GM20000 (cell line): Measurements from ENCODE around the gene SIL1.
"Not testable (repeated sequence)": the region's sequence is repeated elsewhere in the genome, so short reads cannot be mapped to it uniquely, and the experiment has no call there.

Source experiments
- DNase-seq: peaks from one replicate; pipeline ENCODE4 v3.0.0; 2012; ENCODE audit warnings: low spot score
- CTCF ChIP-seq: IDR thresholded peaks from 2 replicates; pipeline ENCODE4 v1.5.1; 2012; ENCODE audit warnings: mild to moderate bottlenecking, control low read depth; ENCODE audit errors: extremely low read depth, missing control alignments

The SIL1 gene

GRCh38 chr5:139050432-139050831, 147.7 kb downstream of the SIL1 start:
- TF ChIP-seq CTCF: no peak
- DNase-seq: no peak

GRCh38 chr5:139049780-139050179, 148.4 kb downstream of the SIL1 start:
- DNase-seq: no peak
- TF ChIP-seq CTCF: no peak

GRCh38 chr5:139046551-139046950, 151.6 kb downstream of the SIL1 start:
- TF ChIP-seq CTCF: no peak
- DNase-seq: no peak

- no peak for DNase-seq
- no peak for TF ChIP-seq CTCF
These were observed 154.8 kb downstream of the SIL1 start for GRCh38 chr5:139043157-139043905.

- no peak for TF ChIP-seq CTCF
- DNase-seq: no peak
These were observed 158.1 kb downstream of the SIL1 start for GRCh38 chr5:139040081-139040480.

- no peak for DNase-seq
- TF ChIP-seq CTCF: no peak
These were observed 159.4 kb downstream of the SIL1 start for GRCh38 chr5:139038613-139039305.

- TF ChIP-seq CTCF: no peak
These were observed 160.4 kb downstream of the SIL1 start for GRCh38 chr5:139037732-139038131.

GRCh38 chr5:139036332-139036731, 161.8 kb downstream of the SIL1 start:
- not testable (repeated sequence) for DNase-seq

More at GRCh38 chr5:139037732-139038131, 160.4 kb downstream of the SIL1 start:
- DNase-seq: no peak
